Left renal pelvis (tissue), 4 donors: ENCODE data around the gene DKK3. TPM values are rescaled to one million over a fixed set of nuclear protein-coding genes. Genes with fewer than 3 reads are reported as not detected.

ENCODE experiments used
- DNase-seq, 4 donors: peaks; one replicate each; pipeline ENCODE4 v3.0.0-alpha.2; 2013; ENCODE audit warnings: low read depth in 4 of 4, low spot score in 3 of 4
- polyA plus RNA-seq, 4 donors: library from polyadenylated mRNA; unstranded; fragments of 120-200 nt; gene quantifications; one replicate each; pipeline ENCODE4 v1.2.1, GENCODE V29; 2013; ENCODE audit not compliant: insufficient read length in 4 of 4

DKK3 gene
- polyA plus RNA-seq, 4 donors: 47.6 to 320 (median 95.1) TPM

DNA sequence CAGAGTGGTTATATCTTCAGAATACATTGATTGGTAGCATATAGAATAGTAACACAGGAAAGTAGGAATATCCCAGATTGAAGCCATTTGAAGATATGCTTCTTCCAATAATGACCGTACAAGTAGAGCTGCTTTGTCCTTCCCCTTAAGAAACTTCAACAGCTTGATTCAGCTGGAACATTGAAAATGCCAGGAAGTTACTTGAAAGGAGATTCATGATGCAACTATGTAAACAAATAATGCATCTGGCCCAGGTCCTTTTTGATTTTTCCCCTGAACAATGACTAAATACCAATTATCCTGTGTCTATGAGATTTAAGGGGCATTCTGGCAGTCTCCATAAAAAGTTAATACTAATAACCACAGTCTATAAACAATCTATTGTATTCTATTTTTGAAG is 3.0 kb downstream of the DKK3 start:
- no peak for DNase-seq

- DNase-seq: no peak
Observed at GRCh38 chr11:12005061-12005460, 3.4 kb downstream of the DKK3 start.

DNA sequence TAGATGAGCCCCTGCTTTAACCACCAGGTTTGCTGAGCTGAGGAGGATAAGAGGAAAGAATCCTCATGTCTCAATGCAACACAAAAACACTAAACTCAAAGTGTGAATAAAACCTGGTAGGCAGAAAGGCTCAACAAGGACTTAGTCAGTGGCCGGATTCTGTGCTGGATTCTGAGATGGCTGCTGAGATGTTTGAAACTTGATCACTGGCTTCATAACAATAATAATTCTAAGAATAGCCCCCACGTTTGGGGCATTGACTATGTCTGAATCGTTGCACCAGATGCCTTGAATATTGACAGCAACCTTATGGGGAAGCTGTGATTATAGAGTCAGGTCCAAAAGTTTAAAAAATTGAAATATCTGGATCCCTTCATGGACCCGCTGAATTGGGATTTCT is 4.6 kb downstream of the DKK3 start:
- DNase-seq: no peak

GRCh38 chr11:12003336-12003735 is 5.1 kb downstream of the DKK3 start:
- no peak for DNase-seq

DNA sequence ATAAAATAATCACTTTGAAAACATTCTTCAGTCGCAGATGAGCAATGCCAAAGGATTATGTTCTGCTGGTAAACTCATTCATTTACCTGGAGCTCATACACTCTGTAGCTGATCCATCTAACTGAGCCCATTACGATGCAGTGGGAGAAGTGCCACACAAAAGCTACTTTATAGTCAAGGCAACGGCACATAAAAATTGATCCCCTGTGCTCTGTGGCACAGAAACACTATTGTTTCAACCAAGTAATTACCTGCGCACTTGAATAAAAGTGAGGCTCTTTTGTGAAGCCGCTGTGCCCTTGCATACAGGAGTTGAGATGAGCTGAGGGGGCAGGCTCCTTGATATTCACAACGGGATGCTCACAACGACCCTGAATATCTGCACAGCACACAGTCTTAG is 7.2 kb downstream of the DKK3 start:
- DNase-seq: no peak

GRCh38 chr11:11998091-11998781 is 10.2 kb downstream of the DKK3 start:
- DNase-seq: no peak

GRCh38 chr11:11997049-11997322 is 11.4 kb downstream of the DKK3 start:
- DNase-seq: no peak

GRCh38 chr11:11996321-11997048 is 11.9 kb downstream of the DKK3 start:
- no peak for DNase-seq

DNA sequence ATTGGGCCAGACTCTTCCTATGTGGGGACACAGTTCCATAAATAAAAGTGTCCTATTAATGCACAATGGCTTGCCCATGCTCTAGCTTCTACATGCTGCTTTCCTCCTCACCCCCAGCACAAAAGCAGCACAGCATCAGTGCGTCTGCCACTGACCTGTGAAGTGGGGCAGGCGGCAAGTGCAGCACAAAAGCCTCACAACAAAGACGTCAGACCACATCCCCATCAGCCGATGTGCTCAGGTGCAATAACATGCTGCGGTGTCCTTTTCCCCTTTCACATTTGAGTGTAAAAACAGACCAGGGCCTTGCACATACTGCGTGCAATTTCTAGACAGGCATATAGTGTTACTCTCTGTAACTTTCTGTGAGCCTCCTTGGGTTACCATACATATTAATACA is 12.8 kb downstream of the DKK3 start:
- DNase-seq: no peak

- DNase-seq: no peak
Observed at GRCh38 chr11:11993839-11994238, 14.6 kb downstream of the DKK3 start.

DNA sequence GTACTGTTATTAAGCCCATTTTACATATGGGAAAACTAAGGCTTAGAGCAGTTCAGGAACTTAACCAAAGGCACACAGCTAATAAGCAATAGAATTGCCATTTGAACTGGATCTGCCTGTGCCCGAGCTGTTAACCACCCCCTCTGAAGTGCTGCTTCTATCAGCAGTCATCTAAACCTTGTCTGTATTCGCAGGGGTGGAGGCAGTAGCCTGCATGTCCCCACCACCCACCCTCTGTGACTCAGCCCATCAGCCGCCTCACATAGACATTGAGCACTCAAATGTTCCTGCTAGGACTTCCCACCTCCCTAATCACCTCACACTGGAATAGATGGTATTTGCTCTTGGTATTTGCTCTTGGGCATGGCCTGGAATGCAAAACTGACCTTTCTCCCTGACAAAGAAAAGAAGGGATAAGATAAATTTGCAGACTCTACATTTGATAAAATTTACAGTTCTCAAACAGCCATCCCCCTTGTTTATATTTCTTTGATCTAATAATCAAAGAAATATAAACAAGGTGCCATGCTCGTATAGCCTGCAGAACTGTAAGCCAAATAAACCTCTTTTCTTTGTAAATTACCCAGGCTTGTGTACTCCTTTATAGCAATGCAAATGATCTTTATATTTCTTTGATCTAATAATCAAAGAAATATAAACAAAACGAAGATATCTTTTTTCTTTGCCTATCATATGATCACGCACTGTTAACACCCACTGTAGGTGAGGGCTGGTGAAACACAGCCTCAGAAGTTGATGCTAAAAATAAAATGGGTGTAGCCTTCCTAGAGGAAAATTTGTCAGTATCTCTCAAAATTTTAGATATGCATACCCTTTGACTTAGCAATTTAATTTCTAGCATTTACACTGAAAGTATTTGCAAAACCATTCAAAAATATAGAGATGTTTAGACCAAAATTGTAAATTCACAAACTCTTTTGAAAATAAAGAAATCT is 15.9 kb downstream of the DKK3 start:
- no peak for DNase-seq

- no peak for DNase-seq
Observed at GRCh38 chr11:11989774-11990744, 18.4 kb downstream of the DKK3 start.

- no peak for DNase-seq
Observed at GRCh38 chr11:11988681-11989261, 19.7 kb downstream of the DKK3 start.

DNA sequence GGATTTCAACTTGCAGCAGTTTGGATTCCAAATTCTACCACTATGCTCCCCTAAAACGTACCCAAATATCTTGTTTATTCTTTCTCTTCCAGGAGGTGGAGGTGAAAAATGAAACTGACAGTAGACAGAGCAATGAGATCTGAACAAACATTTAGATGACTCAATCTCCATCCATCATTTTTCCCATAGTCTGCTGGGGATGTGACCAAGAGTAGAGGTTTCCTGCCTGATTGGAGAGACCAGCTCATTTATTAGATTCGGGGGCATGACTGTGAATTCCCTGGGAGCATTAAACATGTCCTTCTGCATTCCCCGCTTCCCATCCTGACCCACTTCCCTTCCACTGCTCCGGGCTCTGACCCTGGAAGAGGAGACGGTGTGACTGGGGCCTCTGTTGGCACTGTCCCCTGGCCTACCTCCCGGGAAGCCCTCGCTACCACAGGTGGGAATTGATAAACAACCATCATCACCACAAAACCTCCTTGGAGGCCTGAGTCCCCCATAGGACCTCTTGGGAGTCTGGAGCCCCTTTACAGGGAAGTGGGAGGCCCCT is 20.3 kb downstream of the DKK3 start:
- DNase-seq: no peak

DNA sequence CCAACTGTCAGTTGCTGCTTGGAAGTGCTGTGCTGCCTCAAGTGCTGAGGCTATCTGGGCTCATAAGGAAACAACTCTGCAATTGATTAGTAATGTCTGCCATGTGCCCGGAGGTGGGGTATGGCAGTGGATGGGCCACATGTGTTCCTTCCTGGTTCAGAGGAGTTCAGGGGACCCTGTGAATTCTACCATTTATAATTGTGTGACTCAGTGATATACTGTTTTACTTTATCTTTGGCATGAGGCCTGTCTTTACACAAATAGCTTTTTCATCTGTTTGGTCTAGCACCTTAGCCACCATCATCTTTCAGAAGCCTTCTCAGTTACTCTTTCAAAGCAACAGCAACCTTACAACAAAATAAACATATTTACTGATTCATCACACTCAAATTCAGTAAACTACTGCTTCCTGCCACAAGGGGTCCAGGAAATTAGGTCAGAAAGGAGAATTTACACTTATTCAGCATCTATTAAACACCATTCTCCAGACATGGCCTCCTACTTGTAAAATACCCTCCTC is 20.9 kb downstream of the DKK3 start:
- no peak for DNase-seq

DNA sequence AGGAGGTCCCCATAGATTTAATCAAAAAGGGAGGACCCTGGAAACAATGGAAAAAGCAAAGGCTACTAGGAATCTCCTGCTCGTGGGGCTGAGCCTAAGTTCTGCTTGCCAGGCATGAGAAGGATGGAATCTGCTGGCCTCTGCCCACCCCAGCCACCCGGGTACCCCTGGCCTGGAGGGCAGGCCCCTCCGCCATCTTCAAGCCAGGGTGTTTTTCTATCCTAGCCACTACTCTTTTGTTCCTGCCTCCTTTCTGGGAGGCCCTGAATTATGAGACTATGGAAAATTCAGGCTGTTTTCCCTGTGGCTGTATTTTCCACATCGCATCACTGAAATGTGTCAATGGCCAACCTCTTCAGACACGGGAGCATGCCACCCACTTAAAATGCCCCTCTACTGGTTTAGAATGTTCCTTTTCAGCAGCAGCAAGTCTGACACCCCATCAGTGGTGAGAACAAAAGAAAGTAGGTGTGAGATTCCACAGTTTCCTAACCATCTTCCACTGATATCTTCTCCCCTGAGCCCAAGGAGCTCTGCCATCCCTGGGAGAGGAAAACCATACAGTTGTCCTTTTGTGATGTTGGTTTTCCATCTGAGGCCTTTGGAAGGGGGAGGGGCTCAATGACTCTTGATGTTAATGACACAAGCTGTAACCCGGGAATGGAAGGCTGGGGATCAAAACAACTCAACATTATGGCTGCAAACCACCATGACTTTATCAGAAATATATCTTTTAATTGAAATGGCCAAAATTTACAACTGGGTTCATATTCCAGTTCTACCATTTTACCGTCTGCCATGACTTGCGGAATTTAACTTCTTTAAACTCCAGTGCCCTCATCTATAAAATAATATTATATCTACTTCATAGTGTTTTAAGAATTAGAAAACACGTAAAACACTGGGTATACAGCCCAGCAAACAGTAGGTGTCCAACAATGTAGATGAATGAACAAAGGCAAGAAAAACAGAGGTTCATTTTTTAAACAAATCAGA is 22.2 kb downstream of the DKK3 start:
- no peak for DNase-seq

DNA sequence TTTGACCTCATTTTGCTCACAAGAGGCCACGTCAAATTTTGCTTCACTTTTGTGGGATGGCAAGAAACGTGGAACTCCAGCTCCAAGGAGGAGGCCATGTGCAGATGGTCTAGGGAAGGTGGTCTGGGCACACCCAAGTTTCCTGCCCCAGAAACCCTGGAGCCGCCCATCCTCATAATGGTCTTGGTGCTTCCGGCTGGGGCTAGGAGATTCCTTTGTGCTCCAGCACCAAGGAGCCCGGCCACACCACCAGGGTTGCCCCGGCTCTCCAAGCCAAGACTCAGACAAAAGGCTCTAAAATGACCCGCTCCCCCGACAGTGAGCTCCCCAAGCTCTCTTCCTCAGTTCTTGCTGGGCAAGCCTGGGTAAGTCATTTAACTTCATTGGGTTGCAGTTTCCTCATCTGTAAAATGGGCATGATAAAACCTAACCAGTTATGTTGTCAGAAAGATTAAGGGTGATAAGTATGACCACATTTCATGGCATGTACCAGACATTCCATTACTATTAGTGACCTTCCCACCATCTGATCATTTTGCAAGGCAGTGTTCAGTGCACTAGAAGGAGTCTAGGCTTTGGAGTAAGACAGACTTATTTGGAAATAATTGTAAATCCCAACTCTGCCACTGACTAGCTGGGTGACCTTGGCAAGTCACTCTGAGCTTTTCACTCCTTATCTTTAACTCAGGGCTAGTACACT is 23.3 kb downstream of the DKK3 start:
- no peak for DNase-seq

DNA sequence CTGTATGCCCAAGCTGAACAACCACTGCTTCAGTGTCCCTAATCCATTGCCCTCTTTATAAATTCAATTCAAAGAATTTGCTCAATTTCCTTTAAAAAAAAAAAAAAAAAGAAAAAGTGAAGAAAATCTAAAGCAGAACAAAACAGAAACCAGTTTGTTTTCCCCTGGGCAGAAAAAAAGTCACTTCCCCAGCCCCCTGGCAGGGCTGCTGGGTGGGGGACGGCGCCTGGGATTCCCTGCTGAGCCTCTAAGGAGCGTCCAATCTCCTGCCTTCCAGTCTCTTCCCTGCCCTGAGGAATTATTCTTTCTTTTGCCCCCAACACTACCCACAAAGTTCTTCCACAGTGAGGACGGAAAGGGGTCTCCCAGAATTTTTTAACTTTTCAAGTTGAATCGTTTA is 23.9 kb downstream of the DKK3 start:
- DNase-seq: no peak
